ENCODE results near the gene NLRC3. TPM values are rescaled to one million over a fixed set of nuclear protein-coding genes. Genes with fewer than 3 reads are reported as not detected.
"Not testable (repeated sequence)": the region's sequence is repeated elsewhere in the genome, so short reads cannot be mapped to it uniquely, and the experiment has no call there.

NLRC3 gene
- total RNA-seq, 2 experiments from 2014 or later, result 14.4 TPM

- intact Hi-C loops (cut with micrococcal nuclease), result no loop called here
- peaks cover 53% of the 10 kb centered on the region for H3K4me1 Mint-ChIP-seq (ENCODE audit: low read depth)
- CTCF ChIA-PET, result no interaction called here
- no peak overlapping the region for H3K4me3 Mint-ChIP-seq
- H3K36me3 Mint-ChIP-seq (ENCODE audit: low read depth), result peaks cover 43% of the 10 kb centered on the region
- H3K27ac Mint-ChIP-seq, result peak overlapping the region; percentile 62
- DNase-seq, result no peak
- no peaks in the 10 kb centered on the region for H3K9me3 Mint-ChIP-seq
- no peaks in the 10 kb centered on the region for H3K27me3 Mint-ChIP-seq (ENCODE audit: low read depth)
These were observed 65.7 kb downstream of the NLRC3 start for GRCh38 chr16:3511286-3512180.

GRCh38 chr16:3510416-3510815, 66.8 kb downstream of the NLRC3 start:
- H3K27ac Mint-ChIP-seq, result peak overlapping the region; percentile 62
- H3K27me3 Mint-ChIP-seq (ENCODE audit: low read depth), result no peaks in the 10 kb centered on the region
- H3K36me3 Mint-ChIP-seq (ENCODE audit: low read depth), result peaks cover 47% of the 10 kb centered on the region
- no peak overlapping the region for H3K4me3 Mint-ChIP-seq
- H3K9me3 Mint-ChIP-seq, result no peaks in the 10 kb centered on the region
- CTCF ChIA-PET, result interaction anchor here (0.7 to 2.1 kb wide), 4 partner anchors 9 to 192 kb away, joined by 3 to 5 read pairs (median 4); partner anchors contain the start of gene CLUAP1
- intact Hi-C loops (cut with micrococcal nuclease), result no loop called here
- H3K4me1 Mint-ChIP-seq (ENCODE audit: low read depth), result peaks cover 61% of the 10 kb centered on the region
- no peak for DNase-seq

GRCh38 chr16:3509470-3509928, 67.7 kb downstream of the NLRC3 start:
- Mint-ChIP-seq H3K36me3 (ENCODE audit: low read depth) (peaks cover 48% of the 10 kb centered on the region), H3K27me3 (ENCODE audit: low read depth) (no peaks in the 10 kb centered on the region), H3K4me1 (ENCODE audit: low read depth) (peaks cover 67% of the 10 kb centered on the region), H3K4me3 (no peak overlapping the region), H3K27ac (peak overlapping the region; percentile 68), H3K9me3 (no peaks in the 10 kb centered on the region)
- peak; percentile 92 for DNase-seq
- CTCF ChIA-PET, result interaction anchor here (0.6 to 2.1 kb wide), 6 partner anchors 9 to 589 kb away, joined by 3 to 5 read pairs (median 4); partner anchors contain the start of gene CLUAP1
- intact Hi-C loops (cut with micrococcal nuclease), result loop anchor here (2.0 kb wide), 1 partner anchor 101 kb away; the partner anchor contains the start of gene SLX4

GRCh38 chr16:3508736-3509135, 68.5 kb downstream of the NLRC3 start:
- DNase-seq, result peak; percentile 26
- peaks cover 44% of the 10 kb centered on the region for H3K36me3 Mint-ChIP-seq (ENCODE audit: low read depth)

GRCh38 chr16:3503523-3503922, 73.7 kb downstream of the NLRC3 start:
- DNase-seq, result peak; percentile 73
- intact Hi-C loops (cut with micrococcal nuclease), result loop anchor here (5.0 kb wide), 3 partner anchors 481 to 981 kb away; partner anchors contain the start of genes AMDHD2, HCFC1R1, THOC6 and TNFRSF12A
- Mint-ChIP-seq H3K4me1 (ENCODE audit: low read depth) (peaks cover 68% of the 10 kb centered on the region), H3K4me3 (peak overlapping the region; percentile 88), H3K27me3 (ENCODE audit: low read depth) (no peaks in the 10 kb centered on the region), H3K9me3 (no peaks in the 10 kb centered on the region), H3K27ac (peak overlapping the region; percentile 89), H3K36me3 (ENCODE audit: low read depth) (peaks cover 20% of the 10 kb centered on the region)
- CTCF ChIA-PET, result interaction anchor here (0.7 kb wide), 2 partner anchors 110 kb away, joined by 3 to 5 read pairs; no protein-coding TSS in a partner anchor

More at GRCh38 chr16:3508736-3509135, 68.5 kb downstream of the NLRC3 start:
- no peaks in the 10 kb centered on the region for H3K9me3 Mint-ChIP-seq
- H3K4me1 Mint-ChIP-seq (ENCODE audit: low read depth), result peaks cover 67% of the 10 kb centered on the region
- CTCF ChIA-PET, result interaction anchor here (0.7 to 2.1 kb wide), 2 partner anchors 8 to 304 kb away, joined by 3 to 5 read pairs; partner anchors contain the start of gene CLUAP1
- H3K27me3 Mint-ChIP-seq (ENCODE audit: low read depth), result no peaks in the 10 kb centered on the region
- intact Hi-C loops (cut with micrococcal nuclease), result loop anchor here (2.0 kb wide), 1 partner anchor 102 kb away; the partner anchor contains the start of gene SLX4
- no peak overlapping the region for H3K4me3 Mint-ChIP-seq
- peak overlapping the region; percentile 68 for H3K27ac Mint-ChIP-seq

GRCh38 chr16:3501783-3502400, 75.3 kb downstream of the NLRC3 start:
- H3K4me3 Mint-ChIP-seq, result peak overlapping the region; percentile 88
- H3K36me3 Mint-ChIP-seq (ENCODE audit: low read depth), result peaks cover 12% of the 10 kb centered on the region
- peaks cover 59% of the 10 kb centered on the region for H3K4me1 Mint-ChIP-seq (ENCODE audit: low read depth)
- intact Hi-C loops (cut with micrococcal nuclease), result loop anchor here (2.0 to 5.0 kb wide), 6 partner anchors 77 to 980 kb away; partner anchors contain the start of genes AMDHD2, HCFC1R1, THOC6 and TNFRSF12A
- CTCF ChIA-PET, result interaction anchor here (1.5 to 1.8 kb wide), 3 partner anchors 8 to 372 kb away, joined by 4 to 5 read pairs (median 5); partner anchors contain the start of gene NAA60
- H3K27ac Mint-ChIP-seq, result peak overlapping the region; percentile 89
- no peak for DNase-seq
- H3K27me3 Mint-ChIP-seq (ENCODE audit: low read depth), result no peaks in the 10 kb centered on the region
- H3K9me3 Mint-ChIP-seq, result no peaks in the 10 kb centered on the region

GRCh38 chr16:3501412-3501761, 75.8 kb downstream of the NLRC3 start:
- peaks cover 12% of the 10 kb centered on the region for H3K36me3 Mint-ChIP-seq (ENCODE audit: low read depth)
- CTCF ChIA-PET, result interaction anchor here (1.5 to 1.8 kb wide), 3 partner anchors 8 to 371 kb away, joined by 4 to 5 read pairs (median 5); partner anchors contain the start of gene NAA60
- not testable (repeated sequence) for H3K27me3 Mint-ChIP-seq (ENCODE audit: low read depth); H3K9me3 Mint-ChIP-seq
- intact Hi-C loops (cut with micrococcal nuclease), result loop anchor here (2.0 to 5.0 kb wide), 6 partner anchors 77 to 979 kb away; partner anchors contain the start of genes AMDHD2, HCFC1R1, THOC6 and TNFRSF12A
- DNase-seq, result peak; percentile 21
- peak overlapping the region; percentile 89 for H3K27ac Mint-ChIP-seq
- peaks cover 59% of the 10 kb centered on the region for H3K4me1 Mint-ChIP-seq (ENCODE audit: low read depth)
- peak overlapping the region; percentile 88 for H3K4me3 Mint-ChIP-seq

GRCh38 chr16:3498988-3499387, 78.2 kb downstream of the NLRC3 start:
- H3K9me3 Mint-ChIP-seq, result no peaks in the 10 kb centered on the region
- CTCF ChIA-PET, result interaction anchor here (0.6 kb wide), 2 partner anchors 96 to 1550 kb away, joined by 3 to 4 read pairs; no protein-coding TSS in a partner anchor
- H3K4me1 Mint-ChIP-seq (ENCODE audit: low read depth), result peaks cover 40% of the 10 kb centered on the region
- peaks cover 3% of the 10 kb centered on the region for H3K36me3 Mint-ChIP-seq (ENCODE audit: low read depth)
- H3K4me3 Mint-ChIP-seq, result no peak overlapping the region
- H3K27me3 Mint-ChIP-seq (ENCODE audit: low read depth), result no peaks in the 10 kb centered on the region
- no peak overlapping the region for H3K27ac Mint-ChIP-seq
- intact Hi-C loops (cut with micrococcal nuclease), result no loop called here
- DNase-seq, result no peak

GRCh38 chr16:3497771-3498170, 79.4 kb downstream of the NLRC3 start:
- Mint-ChIP-seq H3K4me3 (no peak overlapping the region), H3K4me1 (ENCODE audit: low read depth) (peaks cover 29% of the 10 kb centered on the region), H3K27ac (no peak overlapping the region), H3K9me3 (no peaks in the 10 kb centered on the region), H3K36me3 (ENCODE audit: low read depth) (peaks cover 3% of the 10 kb centered on the region), H3K27me3 (ENCODE audit: low read depth) (no peaks in the 10 kb centered on the region)
- CTCF ChIA-PET, result no interaction called here
- DNase-seq, result no peak
- intact Hi-C loops (cut with micrococcal nuclease), result no loop called here

GRCh38 chr16:3496386-3496785, 80.8 kb downstream of the NLRC3 start:
- H3K4me1 Mint-ChIP-seq (ENCODE audit: low read depth), result peaks cover 15% of the 10 kb centered on the region

GRCh38 chr16:3495176-3495575, 82.0 kb downstream of the NLRC3 start, which contains the start of gene C16orf90:
Gene C16orf90 (minus strand): TSS chr16:3495489. CDS start chr16:3495421, 68 bp downstream.
- H3K27ac Mint-ChIP-seq, result no peak within 1 kb of the TSS
- H3K27me3 Mint-ChIP-seq (ENCODE audit: low read depth), result no peaks in the 10 kb centered on the region
- no peaks in the 10 kb centered on the region for H3K9me3 Mint-ChIP-seq
- peaks cover 7% of the 10 kb centered on the region for H3K4me1 Mint-ChIP-seq (ENCODE audit: low read depth)
- H3K4me3 Mint-ChIP-seq, result no peak within 1 kb of the TSS
- CTCF ChIA-PET, result no interaction called here
- no peaks in the 10 kb centered on the region for H3K36me3 Mint-ChIP-seq (ENCODE audit: low read depth)
- DNase-seq, result no peak
- intact Hi-C loops (cut with micrococcal nuclease), result no loop called here

More at GRCh38 chr16:3496386-3496785, 80.8 kb downstream of the NLRC3 start:
- Mint-ChIP-seq H3K4me3 (no peak overlapping the region), H3K27me3 (ENCODE audit: low read depth) (no peaks in the 10 kb centered on the region), H3K9me3 (no peaks in the 10 kb centered on the region), H3K36me3 (ENCODE audit: low read depth) (peaks cover 2% of the 10 kb centered on the region), H3K27ac (no peak overlapping the region)
- CTCF ChIA-PET, result no interaction called here
- no peak for DNase-seq
- intact Hi-C loops (cut with micrococcal nuclease), result no loop called here

Measured in activated naive CD4-positive, alpha-beta T cell treated with anti-CD3 and anti-CD28 coated beads for 36 hours (primary cell).